Erythroblast (primary cell): Measurements from ENCODE around the gene FNIP1.

Source experiments
- GATA1 ChIP-seq: IDR thresholded peaks from 2 replicates; pipeline ENCODE4 v1.6.1; 2011; ENCODE audit warnings: low read depth, mild to moderate bottlenecking, control low read depth, low read length, moderate library complexity
- POLR2A ChIP-seq: IDR thresholded peaks from 2 replicates; pipeline ENCODE4 v1.6.1; 2011; ENCODE audit warnings: mild to moderate bottlenecking, low read length

GRCh38 chr5:131627207-131627865 lies 169.5 kb downstream of the FNIP1 start:
- TF ChIP-seq POLR2A, result no peak
- no peak for TF ChIP-seq GATA1
